K562 (cell line): ENCODE data around the gene BNIP5. TPM values are rescaled to one million over a fixed set of nuclear protein-coding genes. Genes with fewer than 3 reads are reported as not detected.

Experiments
- CEBPG ChIP-seq, 3 experiments: fragments of 200-800 bp in 1 of 3; sonication (Bioruptor generic) in 1 of 3; sonication (generic) in 1 of 3; formaldehyde crosslinking in 1 of 3; IDR thresholded peaks in 2 of 3; conservative IDR thresholded peaks in 1 of 3; 2 replicates each; pipeline versions ENCODE4 v1.6.1 to v1.8.0; 2016 to 2022; ENCODE audit warnings: missing compliant biosample characterization in 2 of 3, missing genetic modification characterization in 2 of 3, mild to moderate bottlenecking in 1 of 3, missing genetic modification reagents in 1 of 3
- CHD7 ChIP-seq: fragments of 200-600 bp; sonication (generic); IDR thresholded peaks from one replicate; pipeline ENCODE4 v1.6.1; 2012; ENCODE audit warnings: mild to moderate bottlenecking, low read depth, low read length, inconsistent platforms
- CREBBP ChIP-seq: IDR thresholded peaks from one replicate; pipeline ENCODE4 v1.6.1; 2012; ENCODE audit warnings: low read depth, mild to moderate bottlenecking, control low read depth, inconsistent platforms, low read length
- HLTF ChIP-seq: fragments of 450-650 bp; IDR thresholded peaks from 2 replicates; pipeline ENCODE4 v1.6.1; 2016
- MAX ChIP-seq: sonication (generic); formaldehyde crosslinking; IDR thresholded peaks from 2 replicates; pipeline ENCODE4 v1.9.0; 2022; ENCODE audit warnings: mild to moderate bottlenecking, missing genetic modification reagents
- PHF8 ChIP-seq: fragments of 200-600 bp; sonication (generic); IDR thresholded peaks from 2 replicates; pipeline ENCODE4 v1.6.1; 2012; ENCODE audit warnings: mixed run types, mild to moderate bottlenecking, inconsistent platforms, low read length, moderate library complexity, borderline replicate concordance
- RBM22 ChIP-seq: fragments of 200-400 bp; formaldehyde crosslinking; IDR thresholded peaks from 2 replicates; pipeline ENCODE4 v1.6.1; 2018; ENCODE audit warnings: low read length, low read depth; ENCODE audit not compliant: poor library complexity, severe bottlenecking
- ZBTB1 ChIP-seq: sonication (generic); formaldehyde crosslinking; IDR thresholded peaks from 2 replicates; pipeline ENCODE4 v1.8.1; 2023; ENCODE audit warnings: missing genetic modification reagents, low read depth, mild to moderate bottlenecking, borderline replicate concordance
- ZNF232 ChIP-seq: sonication (generic); formaldehyde crosslinking; IDR thresholded peaks from 2 replicates; pipeline ENCODE4 v1.8.0; 2022; ENCODE audit warnings: mild to moderate bottlenecking, missing genetic modification reagents
- ZNF263 ChIP-seq: sonication (generic); formaldehyde crosslinking; IDR thresholded peaks from 2 replicates; pipeline ENCODE4 v1.8.0; 2022; ENCODE audit warnings: mild to moderate bottlenecking, missing genetic modification reagents, borderline replicate concordance
- ZNF695 ChIP-seq: fragments of 450-650 bp; formaldehyde crosslinking; IDR thresholded peaks from 2 replicates; pipeline ENCODE4 v1.4.0; 2020; ENCODE audit warnings: mild to moderate bottlenecking, moderate library complexity
- ZSCAN32 ChIP-seq: fragments of 450-650 bp; formaldehyde crosslinking; IDR thresholded peaks from 2 replicates; pipeline ENCODE4 v1.4.0; 2020; ENCODE audit warnings: mild to moderate bottlenecking, moderate library complexity
- polyA plus RNA-seq, 8 experiments: library from polyadenylated mRNA; depleted of rRNA in 4 of 8; stranded (reverse) in 5 of 8; unstranded in 3 of 8; fragments of >200 nt; fragmentation: Nextera tagmentation in 2 of 8; fragmentation: Illumina TruSeq in 1 of 8; extraction: Ambion mirVana in 2 of 8; extraction: Trizol in 1 of 8; gene quantifications; 2 replicates each; pipeline versions ENCODE4 v1.2.1 to v1.2.3, GENCODE V29; 2011 to 2014; ENCODE audit warnings: inconsistent platforms in 1 of 8, missing spikeins in 1 of 8
- total RNA-seq, 7 experiments: library from RNA; depleted of rRNA in 6 of 7; stranded (reverse); fragments of >200 nt in 6 of 7; fragmentation: Illumina TruSeq in 2 of 7; extraction: Trizol in 2 of 7; gene quantifications; 2 replicates each; pipeline versions ENCODE4 v1.2.1 to v1.2.3, GENCODE V29; 2011 to 2021; ENCODE audit warnings: low replicate concordance in 1 of 7
- TF ChIP-seq, protein P1 (sequence below), 2 experiments: fragments of 450-650 bp; conservative IDR thresholded peaks; 2 replicates each; pipeline ENCODE4 v1.6.1; 2017; ENCODE audit warnings: mild to moderate bottlenecking in 2 of 2, moderate library complexity in 2 of 2

Gene BNIP5
- total and polyA plus RNA-seq, 9 of the 15 experiments (the other 6 are each of a cell fraction or from before 2014, with no cell fraction given) = not detected

DNA sequence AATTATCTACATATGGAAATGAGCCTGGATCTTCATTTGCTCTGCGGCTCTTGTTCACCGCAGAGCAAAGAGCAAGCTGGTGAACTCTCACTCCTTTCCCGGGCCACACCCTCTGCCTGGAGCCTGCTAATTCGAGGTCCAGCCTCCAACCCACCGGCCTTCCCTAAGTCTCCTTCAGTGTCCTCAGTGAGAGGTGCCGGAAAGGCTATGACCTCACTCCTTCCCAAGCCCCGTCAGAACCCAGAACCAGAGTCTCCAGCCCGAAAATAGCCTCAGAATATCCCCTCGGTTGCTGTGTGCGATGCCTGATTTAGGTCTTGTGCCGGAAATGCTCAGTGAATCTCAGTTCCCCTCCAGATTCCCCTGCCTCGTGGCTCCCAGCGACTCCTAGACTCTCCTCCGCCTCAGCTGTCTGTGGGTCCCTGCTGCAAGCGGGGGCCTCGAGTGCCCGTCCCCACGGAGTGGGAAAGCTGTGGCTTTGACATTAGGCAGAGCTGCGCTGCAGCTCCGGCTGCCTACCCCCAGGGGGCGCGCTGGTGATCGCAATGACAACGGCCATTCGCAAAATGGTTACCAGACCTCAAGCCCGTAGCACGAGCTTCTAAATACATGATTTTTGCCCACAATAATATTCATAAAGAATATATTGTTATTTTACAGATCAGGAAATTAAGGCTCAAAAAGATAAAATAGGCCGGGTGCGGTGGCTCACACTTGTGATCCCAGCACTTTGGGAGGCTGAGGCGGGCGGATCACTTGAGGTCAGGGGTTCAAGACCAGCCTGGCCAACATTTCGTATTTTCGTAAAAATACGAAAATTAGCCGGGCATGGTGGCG, 4.1 kb upstream of the BNIP5 start (continued):
- no peak for TF ChIP-seq CHD7
- TF ChIP-seq ZSCAN32 (CRISPR knock-in tag) = no peak
- TF ChIP-seq ZNF232 (CRISPR knock-in tag) = no peak
- no peak for TF ChIP-seq RBM22
- TF ChIP-seq CREBBP = no peak
- TF ChIP-seq ZNF263 (CRISPR knock-in tag) = 0 out of 2 replicates have a peak, but pooled peaks have one; percentile 8
- TF ChIP-seq HLTF = no peak
- TF ChIP-seq ZNF695 (CRISPR knock-in tag) = no peak
- peak; percentile 78 for TF ChIP-seq MAX
- TF ChIP-seq, protein P1, sequence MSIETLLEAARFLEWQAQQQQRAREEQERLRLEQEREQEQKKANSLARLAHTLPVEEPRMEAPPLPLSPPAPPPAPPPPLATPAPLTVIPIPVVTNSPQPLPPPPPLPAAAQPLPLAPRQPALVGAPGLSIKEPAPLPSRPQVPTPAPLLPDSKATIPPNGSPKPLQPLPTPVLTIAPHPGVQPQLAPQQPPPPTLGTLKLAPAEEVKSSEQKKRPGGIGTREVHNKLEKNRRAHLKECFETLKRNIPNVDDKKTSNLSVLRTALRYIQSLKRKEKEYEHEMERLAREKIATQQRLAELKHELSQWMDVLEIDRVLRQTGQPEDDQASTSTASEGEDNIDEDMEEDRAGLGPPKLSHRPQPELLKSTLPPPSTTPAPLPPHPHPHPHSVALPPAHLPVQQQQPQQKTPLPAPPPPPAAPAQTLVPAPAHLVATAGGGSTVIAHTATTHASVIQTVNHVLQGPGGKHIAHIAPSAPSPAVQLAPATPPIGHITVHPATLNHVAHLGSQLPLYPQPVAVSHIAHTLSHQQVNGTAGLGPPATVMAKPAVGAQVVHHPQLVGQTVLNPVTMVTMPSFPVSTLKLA (conservative IDR thresholded peaks at IDR 0.05) = no peak; a peak in 1 of 4 replicates
- no peak for TF ChIP-seq CEBPG (CRISPR knock-in tag; IDR thresholded peaks at IDR 0.05)
- TF ChIP-seq CEBPG (tag; conservative IDR thresholded peaks at IDR 0.05 in 1 of 2, IDR thresholded peaks at IDR 0.05 in 1 of 2) = no peak
- no peak for TF ChIP-seq ZBTB1 (CRISPR knock-in tag)
- no peak for TF ChIP-seq PHF8
